HepG2 (cell line): ENCODE data around the gene RXRG.

ENCODE experiments used
- JUNB ChIP-seq: sonication (generic); formaldehyde crosslinking; IDR thresholded peaks from 2 replicates; pipeline ENCODE4 v1.8.0; 2022; ENCODE audit warnings: missing genetic modification reagents, mild to moderate bottlenecking, borderline replicate concordance
- POLR2A ChIP-seq, 2 experiments: IDR thresholded peaks; 2 replicates each; pipeline ENCODE4 v1.6.1; 2011; ENCODE audit warnings: low read depth in 2 of 2, low read length in 2 of 2, mild to moderate bottlenecking in 1 of 2, moderate library complexity in 1 of 2; ENCODE audit not compliant: insufficient read depth in 1 of 2
- RELA ChIP-seq: sonication (generic); formaldehyde crosslinking; IDR thresholded peaks from 2 replicates; pipeline ENCODE4 v1.4.0; 2020; ENCODE audit warnings: missing genetic modification reagents
- TAF1 ChIP-seq: sonication (generic); formaldehyde crosslinking; IDR thresholded peaks from 2 replicates; pipeline ENCODE4 v1.4.0; 2020; ENCODE audit warnings: missing genetic modification reagents
- ZNF768 ChIP-seq: sonication (generic); formaldehyde crosslinking; IDR thresholded peaks from 2 replicates; pipeline ENCODE4 v1.4.0; 2020; ENCODE audit warnings: missing genetic modification reagents
- TF ChIP-seq, protein P1 (sequence below): sonication (generic); formaldehyde crosslinking; IDR thresholded peaks from 2 replicates; pipeline ENCODE4 v1.5.0; 2020; ENCODE audit warnings: mild to moderate bottlenecking, missing genetic modification reagents, moderate library complexity
- TF ChIP-seq, protein P2 (sequence below): sonication (generic); formaldehyde crosslinking; IDR thresholded peaks from 2 replicates; pipeline ENCODE4 v1.4.0; 2020; ENCODE audit warnings: missing genetic modification reagents, mild to moderate bottlenecking, borderline replicate concordance

DNA sequence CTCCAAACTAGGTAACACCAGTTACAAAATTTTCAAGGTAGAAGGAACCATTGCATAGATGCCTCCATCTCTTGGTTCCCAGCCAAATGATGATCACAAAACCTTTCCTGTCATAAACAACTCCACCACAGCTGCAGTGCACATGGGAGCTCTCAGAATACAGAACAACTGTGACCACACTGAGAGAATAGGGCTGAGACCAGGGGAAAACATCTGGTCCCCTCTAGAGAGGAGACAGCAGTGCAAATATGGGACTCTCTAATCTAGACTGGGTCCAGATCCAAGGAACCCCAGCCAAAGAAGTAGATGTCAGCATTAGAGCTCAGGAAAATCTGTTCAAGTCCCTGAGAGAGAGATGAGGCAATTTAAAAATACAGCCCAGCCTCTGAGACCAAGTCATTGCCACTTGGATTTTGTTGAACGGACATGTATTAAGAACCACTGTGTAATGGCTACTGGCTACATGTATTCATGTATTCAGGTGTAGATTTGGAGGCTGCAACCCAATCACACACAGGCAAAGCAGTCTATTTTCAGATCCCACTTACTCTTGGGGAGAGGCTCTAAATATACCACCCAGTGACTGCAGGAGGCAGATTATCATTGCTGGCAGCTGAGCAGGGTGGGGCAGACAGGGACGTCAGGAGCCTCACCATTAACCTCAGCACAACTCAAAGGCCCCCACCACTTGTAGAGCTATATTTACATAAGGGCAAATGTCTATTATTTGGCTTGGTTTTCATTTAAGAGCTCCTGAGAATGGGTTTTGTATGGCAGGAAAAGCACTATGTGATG, 7.6 kb upstream of the RXRG start:
- TF ChIP-seq JUNB, result no peak
- no peak for TF ChIP-seq POLR2A (IDR thresholded peaks at IDR 0.05; ENCODE audit: insufficient read depth in 1 of 2, low read depth in 2 of 2, low read length in 2 of 2)
- TF ChIP-seq ZNF768 (CRISPR knock-in tag), result no peak
- TF ChIP-seq RELA (CRISPR knock-in tag), result no peak
- TF ChIP-seq, protein P1, sequence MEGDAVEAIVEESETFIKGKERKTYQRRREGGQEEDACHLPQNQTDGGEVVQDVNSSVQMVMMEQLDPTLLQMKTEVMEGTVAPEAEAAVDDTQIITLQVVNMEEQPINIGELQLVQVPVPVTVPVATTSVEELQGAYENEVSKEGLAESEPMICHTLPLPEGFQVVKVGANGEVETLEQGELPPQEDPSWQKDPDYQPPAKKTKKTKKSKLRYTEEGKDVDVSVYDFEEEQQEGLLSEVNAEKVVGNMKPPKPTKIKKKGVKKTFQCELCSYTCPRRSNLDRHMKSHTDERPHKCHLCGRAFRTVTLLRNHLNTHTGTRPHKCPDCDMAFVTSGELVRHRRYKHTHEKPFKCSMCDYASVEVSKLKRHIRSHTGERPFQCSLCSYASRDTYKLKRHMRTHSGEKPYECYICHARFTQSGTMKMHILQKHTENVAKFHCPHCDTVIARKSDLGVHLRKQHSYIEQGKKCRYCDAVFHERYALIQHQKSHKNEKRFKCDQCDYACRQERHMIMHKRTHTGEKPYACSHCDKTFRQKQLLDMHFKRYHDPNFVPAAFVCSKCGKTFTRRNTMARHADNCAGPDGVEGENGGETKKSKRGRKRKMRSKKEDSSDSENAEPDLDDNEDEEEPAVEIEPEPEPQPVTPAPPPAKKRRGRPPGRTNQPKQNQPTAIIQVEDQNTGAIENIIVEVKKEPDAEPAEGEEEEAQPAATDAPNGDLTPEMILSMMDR, result no peak
- no peak for TF ChIP-seq TAF1 (CRISPR knock-in tag)
- TF ChIP-seq, protein P2, sequence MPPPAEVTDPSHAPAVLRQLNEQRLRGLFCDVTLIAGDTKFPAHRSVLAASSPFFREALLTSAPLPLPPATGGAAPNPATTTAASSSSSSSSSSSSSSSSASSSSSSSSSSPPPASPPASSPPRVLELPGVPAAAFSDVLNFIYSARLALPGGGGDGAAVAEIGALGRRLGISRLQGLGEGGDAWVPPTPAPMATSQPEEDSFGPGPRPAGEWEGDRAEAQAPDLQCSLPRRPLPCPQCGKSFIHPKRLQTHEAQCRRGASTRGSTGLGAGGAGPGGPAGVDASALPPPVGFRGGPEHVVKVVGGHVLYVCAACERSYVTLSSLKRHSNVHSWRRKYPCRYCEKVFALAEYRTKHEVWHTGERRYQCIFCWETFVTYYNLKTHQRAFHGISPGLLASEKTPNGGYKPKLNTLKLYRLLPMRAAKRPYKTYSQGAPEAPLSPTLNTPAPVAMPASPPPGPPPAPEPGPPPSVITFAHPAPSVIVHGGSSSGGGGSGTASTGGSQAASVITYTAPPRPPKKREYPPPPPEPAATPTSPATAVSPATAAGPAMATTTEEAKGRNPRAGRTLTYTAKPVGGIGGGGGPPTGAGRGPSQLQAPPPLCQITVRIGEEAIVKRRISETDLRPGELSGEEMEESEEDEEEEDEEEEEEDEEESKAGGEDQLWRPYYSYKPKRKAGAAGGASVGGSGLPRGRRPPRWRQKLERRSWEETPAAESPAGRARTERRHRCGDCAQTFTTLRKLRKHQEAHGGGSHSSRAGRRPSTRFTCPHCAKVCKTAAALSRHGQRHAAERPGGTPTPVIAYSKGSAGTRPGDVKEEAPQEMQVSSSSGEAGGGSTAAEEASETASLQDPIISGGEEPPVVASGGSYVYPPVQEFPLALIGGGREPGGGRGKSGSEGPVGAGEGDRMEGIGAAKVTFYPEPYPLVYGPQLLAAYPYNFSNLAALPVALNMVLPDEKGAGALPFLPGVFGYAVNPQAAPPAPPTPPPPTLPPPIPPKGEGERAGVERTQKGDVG (CRISPR knock-in tag), result no peak
